IPS DF 6.9 (cell line): ENCODE data around the gene SNRPB2.
A peak's percentile ranks its signal among the peaks of the same experiment; 100 is the strongest.

Source experiments
- DNase-seq: peaks from one replicate; pipeline ENCODE4 v3.0.0-alpha.2; 2013; ENCODE audit warnings: low read depth, low spot score
- H3K27ac ChIP-seq: one replicate; pipeline ENCODE4 v1.5.1; 2013; ENCODE audit warnings: low read length, control low read depth
- H3K27me3 ChIP-seq: 2 replicates; pipeline ENCODE4 v1.6.1; 2013; ENCODE audit warnings: mild to moderate bottlenecking, low read length; ENCODE audit not compliant: control insufficient read depth, insufficient read depth
- H3K36me3 ChIP-seq: 2 replicates; pipeline ENCODE4 v1.6.1; 2013; ENCODE audit warnings: low read length; ENCODE audit not compliant: control insufficient read depth, insufficient read depth
- H3K4me1 ChIP-seq: 2 replicates; pipeline ENCODE4 v1.6.1; 2013; ENCODE audit warnings: low read length; ENCODE audit not compliant: control insufficient read depth, insufficient read depth
- H3K4me3 ChIP-seq: 2 replicates; pipeline ENCODE4 v1.5.1; 2013; ENCODE audit warnings: mild to moderate bottlenecking, low read length
- H3K9me3 ChIP-seq: 2 replicates; pipeline ENCODE4 v1.6.1; 2013; ENCODE audit warnings: low read length, inconsistent platforms; ENCODE audit not compliant: control insufficient read depth, insufficient read depth
- WGBS: extraction: QIAGEN DNeasy Blood & Tissue Kit; methylation state at CpG from one replicate; pipeline ENCODE4 v1.1.7; 2013; ENCODE audit warnings: mixed read lengths, missing lambda C conversion rate; ENCODE audit not compliant: insufficient read length, insufficient coverage; 5-methylcytosine and 5-hydroxymethylcytosine counted together

The SNRPB2 gene

DNA sequence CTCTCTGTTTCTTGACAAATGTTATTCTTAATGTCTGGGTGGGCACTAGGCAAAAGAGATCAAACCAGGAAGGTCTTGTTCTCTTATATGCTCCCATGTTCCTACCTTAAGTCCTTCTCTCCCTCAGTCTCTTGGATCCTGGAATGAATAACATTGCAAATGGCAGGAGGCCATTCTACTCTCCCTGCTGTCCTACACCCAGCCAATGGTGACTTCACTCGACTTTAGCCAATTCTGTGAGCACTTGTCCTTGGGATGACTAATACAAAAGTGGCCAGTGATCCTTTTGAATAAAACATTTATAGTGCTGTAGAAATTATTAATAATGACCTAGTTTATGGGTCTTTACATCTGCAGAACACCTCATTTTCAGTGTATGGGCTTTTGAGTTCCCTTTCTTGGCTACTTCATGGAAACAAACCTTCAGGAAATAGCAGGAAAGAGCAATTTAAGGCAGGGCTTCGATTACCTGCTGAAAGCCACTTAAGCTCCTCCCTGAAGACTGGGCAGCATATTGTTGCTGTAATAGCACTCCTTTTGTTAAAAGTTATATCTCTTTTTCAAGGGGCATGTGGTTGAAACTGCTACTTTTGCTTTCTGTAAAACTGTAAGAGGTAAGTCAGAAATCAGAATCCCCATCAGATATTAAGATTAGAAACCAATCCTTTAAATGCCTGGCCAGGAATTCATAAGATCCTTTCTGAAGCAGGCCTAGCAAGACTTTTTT is 28.8 kb downstream of the SNRPB2 start:
- WGBS: no CpG with 5 or more reads among the region's 2 CpGs

GRCh38 chr20:16759181-16759563 is 29.3 kb downstream of the SNRPB2 start:
- H3K4me1 ChIP-seq: no peaks in the 10 kb centered on the region
- H3K27ac ChIP-seq: no peak overlapping the region
- WGBS: no CpG with 5 or more reads among the region's 1 CpG
- no peaks in the 10 kb centered on the region for H3K27me3 ChIP-seq
- no peaks in the 10 kb centered on the region for H3K9me3 ChIP-seq
- no peak overlapping the region for H3K4me3 ChIP-seq
- DNase-seq: no peak
- H3K36me3 ChIP-seq: no peaks in the 10 kb centered on the region

More for the DNA sequence above, 28.8 kb downstream of the SNRPB2 start:
- no peak for DNase-seq
- Histone ChIP-seq H3K9me3 (no peaks in the 10 kb centered on the region), H3K27me3 (no peaks in the 10 kb centered on the region), H3K4me3 (no peak overlapping the region), H3K36me3 (no peaks in the 10 kb centered on the region), H3K4me1 (no peaks in the 10 kb centered on the region), H3K27ac (no peak overlapping the region)

GRCh38 chr20:16760431-16761304 is 30.8 kb downstream of the SNRPB2 start:
- Histone ChIP-seq H3K27ac (no peak overlapping the region), H3K27me3 (no peaks in the 10 kb centered on the region), H3K9me3 (no peaks in the 10 kb centered on the region), H3K4me3 (no peak overlapping the region), H3K4me1 (no peaks in the 10 kb centered on the region), H3K36me3 (no peaks in the 10 kb centered on the region)
- DNase-seq: no peak
- WGBS: no CpG with 5 or more reads among the region's 11 CpGs

DNA sequence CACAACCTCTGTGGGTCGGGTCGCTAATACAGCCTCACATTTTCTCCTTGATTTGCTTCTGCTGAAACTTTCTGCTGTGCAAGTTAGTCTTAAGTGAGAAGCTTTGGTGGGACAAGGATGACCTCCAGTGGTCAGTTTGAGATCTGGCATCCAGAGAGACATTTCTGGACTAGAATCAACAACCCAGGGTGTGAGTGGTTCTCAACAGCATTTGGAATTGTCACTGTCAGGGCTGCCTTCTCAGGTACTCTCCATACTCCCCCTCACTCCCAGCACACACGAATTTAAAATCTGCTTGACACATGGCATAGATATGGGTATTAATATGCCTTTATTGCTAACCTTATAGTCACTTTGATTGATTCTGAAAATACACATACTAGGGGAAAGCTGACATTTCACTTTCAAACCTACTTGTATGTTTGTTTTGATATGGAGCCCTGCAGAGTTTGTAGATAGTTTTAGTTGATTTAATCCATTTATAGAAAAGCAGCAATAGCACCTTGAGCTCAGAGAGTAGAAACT is 31.5 kb downstream of the SNRPB2 start:
- no peak overlapping the region for H3K4me3 ChIP-seq
- DNase-seq: peak; percentile 77
- no peaks in the 10 kb centered on the region for H3K4me1 ChIP-seq
- no peaks in the 10 kb centered on the region for H3K27me3 ChIP-seq
- H3K27ac ChIP-seq: no peak overlapping the region
- H3K9me3 ChIP-seq: no peaks in the 10 kb centered on the region
- no peaks in the 10 kb centered on the region for H3K36me3 ChIP-seq
- whole genome bisulfite sequencing: no CpG with 5 or more reads among the region's 3 CpGs

- no peaks in the 10 kb centered on the region for H3K27me3 ChIP-seq
- no peaks in the 10 kb centered on the region; the same call in 1 of the 2 replicates for H3K9me3 ChIP-seq
- H3K27ac ChIP-seq: no peak overlapping the region
- no peaks in the 10 kb centered on the region for H3K36me3 ChIP-seq
- no peaks in the 10 kb centered on the region for H3K4me1 ChIP-seq
- H3K4me3 ChIP-seq: no peak overlapping the region
- no CpG with 5 or more reads among the region's 4 CpGs for WGBS
- DNase-seq: no peak
Measured at GRCh38 chr20:16764560-16764959, 34.7 kb downstream of the SNRPB2 start.

- H3K27ac ChIP-seq: no peak overlapping the region
- no peak for DNase-seq
- H3K27me3 ChIP-seq: no peaks in the 10 kb centered on the region
- H3K9me3 ChIP-seq: no peaks in the 10 kb centered on the region; the same call in 1 of the 2 replicates
- H3K36me3 ChIP-seq: no peaks in the 10 kb centered on the region
- H3K4me1 ChIP-seq: no peaks in the 10 kb centered on the region
- H3K4me3 ChIP-seq: no peak overlapping the region
Measured at GRCh38 chr20:16771213-16771612, 41.4 kb downstream of the SNRPB2 start.

DNA sequence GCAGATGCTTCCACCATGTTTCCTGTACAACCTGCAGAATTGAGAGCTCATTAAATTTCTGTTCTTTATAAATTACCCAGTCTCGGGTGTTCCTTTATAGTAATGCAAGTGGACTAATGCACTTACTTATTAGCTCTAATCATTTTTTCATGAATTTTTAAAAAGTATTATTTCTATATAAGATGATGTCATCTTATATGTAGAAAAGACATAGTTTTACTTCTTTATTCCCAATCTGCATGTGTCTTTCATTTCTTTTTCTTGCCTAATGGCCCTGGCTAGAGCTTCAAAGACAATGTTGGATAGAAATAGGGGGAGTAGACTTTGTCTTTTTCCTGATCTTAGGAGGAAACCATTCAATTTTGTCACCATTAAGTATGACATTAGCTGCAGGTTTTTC is 46.1 kb downstream of the SNRPB2 start:
- Histone ChIP-seq H3K27ac (no peak overlapping the region), H3K4me3 (no peak overlapping the region), H3K27me3 (no peaks in the 10 kb centered on the region), H3K4me1 (no peaks in the 10 kb centered on the region), H3K36me3 (no peaks in the 10 kb centered on the region), H3K9me3 (no peaks in the 10 kb centered on the region)
- DNase-seq: no peak
- WGBS: no CpG with 5 or more reads among the region's 1 CpG

- no peak for DNase-seq
- WGBS: no CpG with 5 or more reads among the region's 1 CpG
- no peaks in the 10 kb centered on the region for H3K36me3 ChIP-seq
Measured at GRCh38 chr20:16777126-16777525, 47.3 kb downstream of the SNRPB2 start.

GRCh38 chr20:16778159-16778558 is 48.3 kb downstream of the SNRPB2 start:
- no CpG with 5 or more reads among the region's 1 CpG for WGBS
- Histone ChIP-seq H3K27me3 (no peaks in the 10 kb centered on the region), H3K4me1 (no peaks in the 10 kb centered on the region), H3K4me3 (no peak overlapping the region), H3K27ac (no peak overlapping the region), H3K9me3 (no peaks in the 10 kb centered on the region), H3K36me3 (no peaks in the 10 kb centered on the region)
- DNase-seq: no peak

More at GRCh38 chr20:16777126-16777525, 47.3 kb downstream of the SNRPB2 start:
- H3K27me3 ChIP-seq: no peaks in the 10 kb centered on the region
- H3K4me1 ChIP-seq: no peaks in the 10 kb centered on the region
- H3K4me3 ChIP-seq: no peak overlapping the region
- H3K27ac ChIP-seq: no peak overlapping the region
- H3K9me3 ChIP-seq: no peaks in the 10 kb centered on the region

GRCh38 chr20:16781496-16781895 is 51.7 kb downstream of the SNRPB2 start:
- H3K9me3 ChIP-seq: no peaks in the 10 kb centered on the region
- no peak overlapping the region for H3K27ac ChIP-seq
- H3K27me3 ChIP-seq: no peaks in the 10 kb centered on the region
- H3K4me1 ChIP-seq: no peaks in the 10 kb centered on the region; the same call in 1 of the 2 replicates
- H3K4me3 ChIP-seq: no peak overlapping the region
- no peaks in the 10 kb centered on the region for H3K36me3 ChIP-seq
- DNase-seq: no peak
- WGBS: no CpG with 5 or more reads among the region's 1 CpG
